ENCODE measurements around the gene PCBP3. TPM values are rescaled to one million over a fixed set of nuclear protein-coding genes. Genes with fewer than 3 reads are reported as not detected.

PCBP3 gene
- total and polyA plus RNA-seq, 2 of the 8 experiments (the other 6 are each of a cell fraction or from before 2014, with no cell fraction given): 3.5 to 6.3 TPM

DNA sequence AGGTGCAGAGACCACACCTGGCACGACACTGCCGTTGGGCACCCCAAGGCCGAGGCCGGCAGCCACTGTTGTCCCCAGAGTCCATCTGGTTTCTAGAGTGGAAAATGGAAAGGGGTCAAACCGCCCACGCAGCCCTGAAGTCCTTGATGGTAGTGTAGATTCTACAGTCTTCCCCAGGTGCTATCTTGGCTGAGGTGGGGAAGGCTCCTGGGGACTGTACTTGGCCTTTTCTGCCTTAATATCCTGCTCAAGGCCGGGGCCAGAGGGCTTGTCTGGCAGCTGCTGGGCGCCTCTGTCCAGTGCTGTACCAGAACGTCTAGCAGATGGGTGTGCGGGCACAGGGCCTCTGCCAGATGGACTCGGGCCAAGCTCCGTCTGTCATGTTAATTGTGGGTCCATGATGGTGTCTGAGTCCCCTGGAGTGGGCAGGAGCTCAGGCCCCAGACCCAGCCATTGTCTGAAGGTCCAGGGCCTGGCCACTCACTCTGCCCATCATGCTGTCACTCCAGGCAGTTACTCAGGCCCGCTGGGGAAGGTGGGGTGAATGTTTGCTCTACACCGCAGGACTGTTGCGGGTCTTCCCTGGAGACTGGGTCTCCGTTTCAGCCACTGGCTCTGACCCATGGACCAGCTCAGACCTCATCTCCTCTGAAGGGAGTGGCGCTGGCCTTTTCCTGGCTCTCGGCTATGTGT is 176.1 kb downstream of the PCBP3 start (continued):
- TF ChIP-seq EP300 (IDR thresholded peaks at IDR 0.05; ENCODE audit: borderline replicate concordance in 1 of 2, low read depth in 2 of 2, low read length in 2 of 2) (no peak), CHD2 (IDR thresholded peaks at IDR 0.05; ENCODE audit: low read length) (no peak), KDM4A (IDR thresholded peaks at IDR 0.05; ENCODE audit: low read depth, low read length, severe bottlenecking) (no peak), ZNF274 (IDR thresholded peaks at IDR 0.05; ENCODE audit: borderline replicate concordance, extremely low read depth, low read length) (no peak), RXRA (IDR thresholded peaks at IDR 0.05; ENCODE audit: insufficient read depth, low read depth, low read length) (no peak), POLR2A (IDR thresholded peaks at IDR 0.05; ENCODE audit: control extremely low read depth in 1 of 2, low read depth in 2 of 2, low read length in 2 of 2) (no peak), SP2 (IDR thresholded peaks at IDR 0.05; ENCODE audit: low read length) (no peak)
